HG03135 (cell line): ENCODE results near the gene MVB12B.
"Not testable (repeated sequence)": the region's sequence is repeated elsewhere in the genome, so short reads cannot be mapped to it uniquely, and the experiment has no call there.

Source experiments
- ATAC-seq: cut with Tn5 transposase; IDR thresholded peaks from one replicate; pipeline ENCODE4 v1.9.1; 2021; ENCODE audit warnings: mild to moderate bottlenecking, moderate library complexity; ENCODE audit not compliant: unreplicated experiment

Gene MVB12B, protein sequence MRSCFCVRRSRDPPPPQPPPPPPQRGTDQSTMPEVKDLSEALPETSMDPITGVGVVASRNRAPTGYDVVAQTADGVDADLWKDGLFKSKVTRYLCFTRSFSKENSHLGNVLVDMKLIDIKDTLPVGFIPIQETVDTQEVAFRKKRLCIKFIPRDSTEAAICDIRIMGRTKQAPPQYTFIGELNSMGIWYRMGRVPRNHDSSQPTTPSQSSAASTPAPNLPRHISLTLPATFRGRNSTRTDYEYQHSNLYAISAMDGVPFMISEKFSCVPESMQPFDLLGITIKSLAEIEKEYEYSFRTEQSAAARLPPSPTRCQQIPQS

DNA sequence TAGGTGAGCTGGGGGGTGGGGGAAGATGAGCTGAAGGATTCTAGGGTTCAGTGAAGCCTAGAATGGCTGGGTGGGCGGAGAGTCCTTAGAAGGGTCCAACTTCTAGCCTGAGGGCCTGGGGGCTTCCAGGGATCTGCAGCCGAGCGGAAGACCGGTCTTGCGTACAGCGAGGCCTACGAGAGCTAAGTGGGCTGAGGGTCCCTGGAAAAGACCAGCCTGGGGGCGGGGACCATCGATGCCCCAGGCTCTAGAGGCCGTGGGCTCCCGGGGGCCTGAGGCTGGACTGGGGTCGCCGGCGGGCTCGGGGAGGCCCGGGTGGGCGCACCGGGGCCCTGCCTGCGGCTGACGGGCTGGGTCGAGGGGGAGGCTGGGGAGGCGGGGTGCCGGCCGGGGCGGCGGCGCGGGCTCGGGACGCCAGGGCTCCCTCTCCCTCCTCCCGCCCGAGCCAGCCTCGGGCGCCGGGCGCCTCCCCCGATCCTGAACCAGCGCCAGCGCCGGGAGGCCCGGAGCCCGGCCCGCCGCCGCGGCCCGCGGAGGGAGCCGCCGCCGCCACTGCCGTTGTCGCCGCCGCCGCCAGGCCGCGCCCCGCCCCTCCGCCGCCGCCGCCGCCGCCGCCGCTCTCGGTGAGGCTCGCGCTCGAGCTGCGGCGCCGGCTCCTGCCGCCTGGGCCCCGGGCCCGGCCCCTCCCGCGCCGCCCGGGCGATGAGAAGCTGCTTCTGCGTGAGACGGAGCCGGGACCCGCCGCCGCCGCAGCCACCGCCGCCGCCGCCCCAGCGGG is at the start of gene MVB12B:
TSS of gene MVB12B (plus strand) at position 602 of the 778 bp plus-strand sequence. CDS start at position 703, 101 bp downstream.
- ATAC-seq: no peak

DNA sequence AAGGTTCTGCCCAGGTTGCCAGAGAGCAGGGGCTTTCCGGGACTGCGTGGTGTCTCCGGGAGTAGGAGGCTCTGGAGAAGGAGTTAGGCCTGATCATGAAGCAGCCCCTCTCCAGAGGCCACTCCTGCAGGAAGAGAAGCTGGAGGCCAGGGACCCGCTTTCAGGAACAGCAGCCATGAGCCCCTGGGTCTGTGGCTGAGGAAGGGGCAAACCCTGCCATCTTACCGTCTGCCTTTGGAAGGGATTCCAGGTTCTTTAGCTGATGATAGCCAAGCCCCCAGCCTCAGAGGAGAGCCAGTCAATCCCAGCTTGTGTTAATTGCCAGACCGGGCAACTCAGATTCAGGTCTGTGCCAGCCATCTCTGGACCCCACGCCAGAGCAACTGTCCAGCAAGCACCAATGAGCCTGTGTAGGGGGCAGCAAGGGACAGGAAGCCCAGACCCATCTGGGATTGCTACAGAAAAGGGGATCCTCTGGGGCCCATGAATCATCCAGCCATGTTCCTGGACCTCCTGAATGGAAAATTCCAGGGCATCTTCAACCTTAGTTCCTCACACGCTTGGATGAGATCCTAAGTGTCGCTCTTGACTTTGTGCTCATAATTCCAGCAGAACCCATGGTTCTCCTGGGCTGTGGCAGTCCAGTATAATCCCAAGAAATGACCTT is 42.7 kb upstream of the MVB12B start:
- no peak for ATAC-seq

DNA sequence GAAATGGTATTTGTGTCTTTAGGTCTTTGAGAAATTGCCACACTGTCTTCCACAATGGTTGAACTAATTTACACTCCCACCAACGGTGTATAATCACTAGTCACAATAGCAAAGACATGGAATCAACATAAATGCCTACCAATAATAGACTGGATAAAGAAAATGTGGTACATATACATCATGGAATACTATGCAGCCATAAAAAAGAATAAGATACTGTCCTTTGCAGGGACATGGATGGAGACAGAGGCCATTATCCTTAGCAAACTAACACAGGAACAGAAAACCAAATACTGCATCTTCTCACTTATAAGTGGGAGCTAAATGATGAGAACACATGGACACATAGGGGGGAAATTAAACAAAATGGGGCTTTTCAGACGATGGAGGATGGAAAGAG is 41.0 kb upstream of the MVB12B start:
- not testable (repeated sequence) for ATAC-seq

DNA sequence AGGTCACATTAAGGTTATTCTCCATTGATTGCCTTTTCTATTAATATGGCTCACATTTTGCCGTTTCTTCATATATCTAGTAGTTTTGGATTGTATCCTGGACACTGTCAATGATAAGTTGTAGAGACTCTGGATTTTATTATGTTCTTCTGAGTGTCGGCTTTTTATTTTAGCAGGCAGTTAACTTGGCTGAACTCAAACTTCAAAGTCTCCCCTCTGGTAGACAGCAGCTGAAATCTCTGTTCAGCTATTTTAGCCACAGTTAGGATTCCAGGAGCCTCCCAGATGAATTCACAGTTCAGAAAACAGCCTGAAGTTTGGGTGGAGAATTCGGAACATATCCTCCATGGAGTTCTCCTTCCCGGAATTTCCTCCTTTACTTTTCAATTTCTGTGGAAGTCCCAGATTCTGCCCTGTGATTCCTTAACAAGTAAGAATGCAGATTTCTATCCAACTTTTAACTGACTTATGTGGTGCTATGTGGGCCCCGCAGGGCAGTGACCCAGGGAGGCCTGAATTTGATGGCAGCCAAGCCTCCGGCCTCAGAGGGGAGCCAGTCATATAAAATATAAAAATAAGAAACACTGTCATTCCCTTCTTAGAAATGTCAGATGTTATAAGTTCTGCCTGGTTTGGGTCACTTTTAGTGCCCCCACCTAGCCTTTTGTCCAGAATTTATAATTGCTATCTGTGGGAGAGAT is 39.3 kb upstream of the MVB12B start:
- no peak for ATAC-seq

DNA sequence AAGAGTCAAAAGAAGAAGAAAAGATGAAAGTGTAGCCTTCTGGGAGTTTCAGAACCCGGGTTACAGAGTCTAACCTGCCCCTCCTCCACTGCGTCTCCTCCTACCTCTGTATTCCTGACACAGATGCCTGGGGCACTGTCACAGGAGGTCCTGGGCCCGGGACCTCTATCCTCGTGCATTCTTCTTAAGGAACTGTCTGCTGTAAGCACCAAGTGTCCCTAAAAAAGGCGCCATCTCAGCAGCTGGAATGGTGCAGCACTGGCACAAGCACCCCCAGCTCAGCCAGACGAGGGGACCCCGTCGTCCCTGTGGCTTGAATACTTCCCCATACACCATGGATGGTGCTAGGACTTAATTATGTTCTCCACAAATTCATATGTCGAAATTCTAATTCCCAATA is 35.8 kb upstream of the MVB12B start:
- no peak for ATAC-seq

DNA sequence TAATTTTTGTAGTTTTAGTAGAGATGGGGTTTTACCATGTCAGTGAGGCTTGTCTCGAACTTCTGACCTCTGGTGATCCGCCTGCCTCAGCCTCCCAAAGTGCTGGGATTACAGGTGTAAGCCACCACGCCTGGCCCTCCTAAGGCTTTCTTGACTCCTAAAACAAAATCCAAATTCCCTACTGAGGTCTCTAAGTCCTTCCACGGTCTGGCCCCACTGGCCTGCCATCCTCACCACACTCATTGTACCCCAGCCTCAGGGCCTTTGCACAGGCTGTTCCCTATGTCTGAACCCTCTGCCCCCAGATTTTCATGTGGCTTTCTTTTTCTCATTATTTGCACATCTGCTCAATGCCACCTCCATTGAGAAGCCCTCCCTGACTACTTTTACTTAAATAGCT is 34.7 kb upstream of the MVB12B start:
- ATAC-seq: no peak

DNA sequence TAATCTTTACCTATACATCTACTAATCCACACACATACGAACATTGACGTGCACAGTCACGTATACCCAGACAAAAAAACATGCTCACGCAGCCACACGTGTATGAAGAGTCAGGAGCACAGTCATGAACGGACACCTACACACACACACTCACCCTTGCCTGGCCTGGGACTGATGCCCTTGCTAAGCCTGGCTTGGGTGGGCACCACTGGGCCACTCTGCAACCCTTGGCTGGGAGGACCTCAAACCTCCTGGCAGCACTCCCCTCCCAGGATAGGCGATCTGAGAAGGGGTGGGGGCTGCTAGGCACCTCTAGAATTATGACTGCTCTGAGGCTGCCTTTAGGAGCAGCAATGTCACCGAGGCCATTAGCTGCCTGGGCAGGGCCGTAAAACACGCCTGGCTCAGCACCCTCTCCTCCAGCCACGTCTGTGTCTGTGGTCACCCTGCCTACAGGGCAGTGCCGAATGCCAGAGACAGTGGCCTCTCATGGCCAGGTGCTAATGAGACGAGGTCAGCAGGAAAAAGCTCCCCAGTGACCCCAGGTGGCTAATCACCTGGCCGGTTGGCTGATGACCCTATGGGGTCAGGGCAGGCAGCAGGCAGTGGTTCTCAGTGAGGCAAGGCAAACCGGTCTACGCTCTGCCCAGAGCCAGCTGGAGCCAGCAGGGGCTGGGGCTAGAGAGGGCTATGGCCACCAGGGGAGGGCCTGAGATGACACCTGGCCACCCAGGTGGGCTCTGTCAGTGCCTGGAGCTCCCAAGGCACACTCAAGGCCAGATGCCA is 33.7 kb upstream of the MVB12B start:
- ATAC-seq: no peak

DNA sequence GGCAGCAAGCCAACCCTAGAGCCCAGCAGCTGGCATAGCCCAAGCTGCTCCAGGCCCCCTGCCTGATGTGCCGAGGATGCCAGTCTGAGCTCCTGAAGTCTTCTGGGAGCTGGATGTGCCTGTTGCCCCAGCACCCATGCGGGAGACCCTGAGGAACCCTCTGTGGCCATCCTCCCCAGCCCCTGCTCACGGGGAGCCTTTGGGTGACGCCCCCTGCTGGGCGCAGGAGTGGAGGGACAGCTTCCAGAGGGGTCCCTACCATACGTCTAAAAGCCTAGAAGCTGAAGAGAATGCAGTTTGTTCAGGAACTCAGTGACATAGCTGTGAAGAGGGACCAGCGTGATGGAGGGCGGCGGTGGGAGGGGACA is 33.1 kb upstream of the MVB12B start:
- ATAC-seq: no peak

DNA sequence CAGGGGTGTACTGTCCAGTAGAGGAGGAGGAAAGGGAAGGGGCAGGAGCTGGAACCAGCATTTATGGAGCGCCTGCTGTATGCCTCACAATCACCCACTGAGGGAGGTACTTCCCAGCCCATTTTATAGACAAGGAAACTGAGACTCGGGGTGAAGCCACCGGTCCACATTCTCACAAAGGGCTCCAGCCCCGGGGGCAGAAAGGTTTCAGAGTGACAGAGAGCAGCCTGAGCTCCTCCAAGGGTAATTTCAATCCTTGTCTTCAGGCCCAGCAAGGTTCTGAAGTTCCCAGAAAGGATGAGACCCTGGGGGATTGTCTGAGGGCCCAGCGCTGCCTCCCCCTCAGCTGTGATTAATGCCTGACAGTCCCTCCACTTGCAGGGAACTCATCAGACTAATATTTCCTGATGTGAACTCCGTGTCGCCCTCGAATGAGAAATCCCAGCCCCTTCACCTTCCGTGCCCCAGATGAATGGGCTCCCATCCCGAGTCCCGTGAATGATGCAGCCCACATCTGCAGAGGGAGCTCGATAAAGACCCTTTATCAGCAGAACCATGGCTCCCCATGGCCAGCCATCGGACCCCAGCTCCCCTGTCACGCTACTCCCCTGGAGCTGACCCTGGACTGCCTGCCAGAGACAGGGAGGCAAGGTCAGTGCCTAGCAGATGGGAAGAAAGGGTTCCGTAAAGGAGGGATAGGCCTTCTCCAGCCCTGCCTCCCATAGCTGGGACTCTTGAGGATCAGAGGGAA is 32.1 kb upstream of the MVB12B start:
- no peak for ATAC-seq

DNA sequence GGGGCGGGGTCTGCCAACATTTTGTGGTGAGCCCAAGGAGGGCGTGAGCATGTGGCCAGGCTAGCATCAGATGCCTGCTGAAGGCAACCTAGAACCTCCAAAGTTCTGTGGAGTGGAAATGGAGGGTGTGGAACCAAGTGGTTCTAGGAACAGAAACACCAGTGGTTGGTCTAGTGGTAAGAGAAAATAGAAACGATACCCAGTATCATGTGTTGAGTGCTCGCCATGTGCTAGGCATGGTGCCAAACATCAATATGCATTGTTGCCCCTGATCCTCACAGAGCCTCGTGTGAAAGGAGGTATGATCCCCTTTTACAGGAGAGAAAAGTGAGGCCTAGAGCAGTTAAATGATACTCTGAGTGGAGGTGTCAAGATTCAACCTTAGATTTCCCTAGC is 31.5 kb upstream of the MVB12B start:
- ATAC-seq: no peak

DNA sequence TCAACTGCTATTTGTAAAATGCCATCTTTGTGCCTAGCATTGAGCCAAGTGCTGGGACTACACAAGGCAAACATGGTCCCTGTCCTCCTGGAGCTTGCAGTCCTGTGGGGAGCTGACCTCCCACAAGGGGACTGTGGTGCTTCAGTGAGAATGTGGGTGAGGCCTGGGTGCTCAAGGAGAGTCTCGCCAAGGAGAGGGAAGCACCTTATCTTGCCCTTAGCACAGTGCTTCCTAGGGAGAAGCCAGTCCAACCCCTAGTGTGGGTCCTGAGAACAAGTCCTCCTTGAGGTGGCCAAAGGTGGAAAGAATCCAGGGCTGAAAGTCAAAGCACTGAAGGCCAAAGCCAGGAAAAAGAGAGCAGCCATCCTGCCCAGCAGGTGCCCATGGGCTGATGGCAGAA is 31.1 kb upstream of the MVB12B start:
- ATAC-seq: no peak

DNA sequence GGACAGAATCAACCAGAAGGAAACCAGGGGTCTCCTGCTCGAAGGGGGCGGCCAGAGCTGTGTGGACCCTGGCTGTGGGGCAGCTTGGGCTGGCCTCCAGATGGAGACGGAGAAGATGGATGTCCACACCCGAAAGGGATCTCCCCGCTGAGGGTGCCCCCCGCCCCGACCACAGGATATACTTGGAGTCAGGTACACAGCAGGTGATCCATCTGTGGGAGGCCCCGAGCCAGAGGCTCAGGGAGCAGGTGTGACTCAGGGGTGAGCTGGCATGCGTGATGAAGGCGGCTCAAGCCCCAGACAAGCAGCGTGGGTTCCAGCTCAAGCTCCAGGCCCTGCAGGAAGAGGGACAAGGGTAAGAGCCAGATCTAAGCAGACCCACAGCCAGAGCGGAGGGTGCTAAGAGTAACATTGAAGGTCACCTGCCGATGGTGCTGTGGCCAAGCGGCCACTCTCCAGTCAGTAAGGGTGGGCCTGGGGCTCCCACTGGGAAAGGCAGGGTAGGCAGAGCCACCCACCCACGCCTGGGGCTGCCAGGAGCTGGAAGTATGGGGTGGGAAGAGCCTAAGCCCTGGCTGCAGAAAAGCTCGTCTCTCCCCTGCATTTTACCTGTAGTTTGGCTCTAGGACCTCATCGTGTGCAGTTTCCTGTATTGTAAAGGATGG is 30.6 kb upstream of the MVB12B start:
- no peak for ATAC-seq

DNA sequence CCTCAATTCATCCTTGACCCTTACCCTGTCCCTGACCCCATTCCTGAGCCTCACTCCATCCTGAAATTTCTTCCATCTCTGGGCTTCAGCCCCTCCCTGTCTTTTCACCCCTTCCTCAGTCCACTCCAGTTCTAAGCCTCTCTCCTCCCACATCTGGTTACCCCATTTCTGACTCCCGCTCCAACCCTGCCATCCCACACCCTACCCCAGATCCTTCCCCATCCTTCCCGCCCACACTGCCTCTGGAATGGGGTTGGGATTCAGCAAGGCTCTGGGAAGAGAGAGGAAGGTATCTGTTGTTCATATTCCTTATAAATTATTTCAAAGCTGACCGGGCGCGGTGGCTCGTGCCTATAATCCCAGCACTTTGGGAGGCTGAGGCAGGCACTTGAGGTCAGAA is 29.9 kb upstream of the MVB12B start:
- no peak for ATAC-seq

DNA sequence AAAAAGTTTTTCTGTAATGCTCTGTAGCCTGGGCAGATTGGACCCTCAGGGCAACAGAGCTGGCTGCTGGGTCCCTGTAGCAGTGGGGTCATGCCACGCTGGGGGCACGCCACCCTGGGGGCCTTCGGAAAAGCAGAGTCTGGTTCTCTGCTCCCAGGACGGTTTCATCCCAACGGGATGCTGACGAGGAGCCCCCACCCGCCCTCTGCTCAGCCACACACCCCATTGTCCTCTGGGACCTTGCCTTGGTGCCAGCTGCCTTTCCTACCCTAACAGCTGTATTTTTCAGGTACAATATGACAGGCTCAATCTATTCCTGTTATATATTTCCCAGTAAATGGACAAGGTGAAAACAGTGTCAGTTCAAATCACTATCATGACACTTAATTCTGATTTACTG is 29.0 kb upstream of the MVB12B start:
- no peak for ATAC-seq

DNA sequence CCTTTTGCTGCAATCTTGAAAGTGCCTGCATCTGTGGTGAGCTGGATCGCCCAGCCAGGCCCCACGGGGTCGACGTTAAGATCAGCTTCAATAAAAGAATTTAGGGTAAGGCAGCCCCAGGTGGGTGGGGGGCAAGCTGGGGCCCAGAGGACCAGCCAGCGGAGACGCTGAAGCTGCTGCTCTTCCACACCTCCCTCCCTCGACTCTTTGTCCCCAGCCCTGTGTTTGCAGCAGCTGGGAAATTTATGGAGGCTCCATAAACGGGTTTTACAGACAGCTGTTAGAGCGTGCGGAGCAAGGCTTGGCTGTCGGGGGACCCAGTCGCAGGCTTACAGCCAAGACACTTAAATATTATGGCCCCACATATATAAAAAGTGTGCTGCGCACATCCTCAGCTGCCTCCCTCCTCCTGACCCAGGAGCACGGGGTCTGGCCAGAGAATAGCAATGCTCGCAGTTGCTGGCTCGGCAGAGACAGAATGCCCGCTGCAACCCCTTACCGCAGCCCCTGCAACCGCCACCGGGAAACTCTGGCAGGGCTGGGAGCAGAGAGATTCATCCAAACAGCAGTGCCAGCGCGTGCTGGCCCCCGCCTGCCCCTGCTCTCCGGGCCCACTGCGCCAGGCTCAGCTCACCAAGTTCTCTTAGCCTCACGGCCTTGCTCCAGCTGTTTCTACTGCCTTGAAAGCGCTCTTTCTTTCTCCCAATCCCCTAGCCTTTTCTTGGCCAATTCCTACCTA is 28.4 kb upstream of the MVB12B start:
- ATAC-seq: no peak

DNA sequence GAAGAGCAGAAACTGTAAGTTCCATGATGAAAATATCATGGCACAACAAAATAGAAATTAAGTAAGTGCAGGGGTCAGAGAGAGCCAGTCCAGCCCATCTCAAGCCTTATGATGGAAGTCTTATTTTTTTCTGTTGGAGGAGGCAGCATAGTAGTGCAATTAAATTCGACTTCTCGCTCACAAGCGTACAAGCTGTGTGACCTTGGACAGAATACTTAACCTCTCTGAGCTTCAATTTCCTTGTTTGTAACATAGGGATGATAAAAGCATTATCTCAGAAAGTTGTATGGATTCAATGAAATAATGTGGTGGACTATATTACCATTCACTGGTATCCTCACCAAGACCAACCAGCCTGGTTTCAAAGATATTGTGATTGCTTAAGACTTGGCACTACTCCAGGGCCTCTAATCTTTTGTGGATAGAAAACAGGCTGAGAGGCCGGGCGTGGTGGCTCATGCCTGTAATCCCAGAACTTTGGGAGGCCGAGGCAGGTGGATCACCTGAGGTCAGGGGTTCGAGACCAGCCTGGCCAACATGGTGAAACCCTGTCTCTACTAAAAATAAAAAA is 26.8 kb upstream of the MVB12B start:
- ATAC-seq: no peak

DNA sequence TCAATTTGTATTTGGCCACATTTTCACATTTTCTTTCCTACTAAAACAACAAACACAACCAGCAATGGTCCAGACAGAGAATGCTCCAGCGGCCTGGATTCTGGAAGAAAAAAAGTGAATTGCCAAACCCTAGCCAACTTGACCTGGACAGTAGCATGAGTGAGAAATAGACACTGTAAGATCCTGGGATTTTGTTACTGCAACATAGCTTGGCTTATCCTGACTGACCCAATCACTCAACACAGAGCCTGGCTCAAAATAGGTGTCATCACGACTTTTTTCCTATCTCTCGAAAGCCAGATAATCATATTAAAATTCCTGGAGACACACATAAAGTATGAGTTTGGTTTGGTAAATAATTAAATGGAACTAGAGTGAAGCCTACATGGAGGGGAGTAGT is 25.4 kb upstream of the MVB12B start:
- no peak for ATAC-seq

DNA sequence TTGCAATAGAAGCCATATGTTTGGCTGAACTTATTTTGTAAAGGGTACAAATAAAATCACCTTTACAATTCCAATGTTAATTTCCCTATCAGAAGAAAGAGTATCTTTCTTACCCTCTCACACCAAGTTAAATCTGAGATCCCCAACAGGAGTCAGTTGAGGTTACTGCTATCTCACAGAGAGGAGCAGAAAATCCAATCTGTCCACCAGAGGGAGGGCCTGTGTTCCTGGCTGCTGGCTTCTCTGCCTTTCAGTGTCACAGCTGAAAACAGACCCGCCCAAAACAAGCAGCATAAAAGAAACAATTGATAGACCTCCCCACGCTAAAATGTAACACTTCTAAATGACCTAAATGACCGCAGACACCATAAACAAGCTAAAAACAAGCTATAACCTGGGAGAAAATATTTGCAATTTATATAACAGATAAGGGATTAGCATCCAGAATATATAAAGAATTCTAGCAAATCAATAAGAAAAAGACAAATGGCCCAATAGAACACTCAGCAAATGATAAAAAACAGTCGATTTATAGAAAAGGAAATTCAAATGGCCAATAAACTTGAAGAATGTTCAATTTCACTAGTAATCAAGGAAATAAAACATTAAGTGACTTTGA is 24.5 kb upstream of the MVB12B start:
- no peak for ATAC-seq
